ENCODE measurements around the gene MACROH2A2.
"Not testable (repeated sequence)": the region's sequence is repeated elsewhere in the genome, so short reads cannot be mapped to it uniquely, and the experiment has no call there.

MACROH2A2 gene

DNA sequence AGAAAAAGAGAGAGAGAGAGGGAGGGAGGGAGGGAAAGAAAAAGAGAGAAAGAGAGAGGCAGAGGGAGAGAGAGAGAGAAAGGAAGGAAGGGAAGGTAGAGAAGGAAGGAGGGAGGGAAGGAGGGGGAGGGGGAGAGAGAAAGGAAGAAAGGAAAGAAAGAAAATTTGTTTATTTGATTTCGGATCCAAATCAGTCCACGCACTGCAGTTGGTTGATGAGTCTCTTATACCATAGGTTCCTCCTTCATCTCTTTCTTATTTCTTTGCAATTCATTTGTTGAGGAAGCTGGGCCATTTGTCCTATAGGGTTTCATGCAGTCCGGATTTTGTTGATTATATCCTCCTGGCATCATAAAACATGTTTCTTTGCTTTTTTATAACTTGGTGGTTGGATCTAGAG is 45.6 kb downstream of the MACROH2A2 start:
- H3K27ac ChIP-seq = no peak overlapping the region
- no peak for DNase-seq (ENCODE audit: low spot score)
- TF ChIP-seq, protein P1, sequence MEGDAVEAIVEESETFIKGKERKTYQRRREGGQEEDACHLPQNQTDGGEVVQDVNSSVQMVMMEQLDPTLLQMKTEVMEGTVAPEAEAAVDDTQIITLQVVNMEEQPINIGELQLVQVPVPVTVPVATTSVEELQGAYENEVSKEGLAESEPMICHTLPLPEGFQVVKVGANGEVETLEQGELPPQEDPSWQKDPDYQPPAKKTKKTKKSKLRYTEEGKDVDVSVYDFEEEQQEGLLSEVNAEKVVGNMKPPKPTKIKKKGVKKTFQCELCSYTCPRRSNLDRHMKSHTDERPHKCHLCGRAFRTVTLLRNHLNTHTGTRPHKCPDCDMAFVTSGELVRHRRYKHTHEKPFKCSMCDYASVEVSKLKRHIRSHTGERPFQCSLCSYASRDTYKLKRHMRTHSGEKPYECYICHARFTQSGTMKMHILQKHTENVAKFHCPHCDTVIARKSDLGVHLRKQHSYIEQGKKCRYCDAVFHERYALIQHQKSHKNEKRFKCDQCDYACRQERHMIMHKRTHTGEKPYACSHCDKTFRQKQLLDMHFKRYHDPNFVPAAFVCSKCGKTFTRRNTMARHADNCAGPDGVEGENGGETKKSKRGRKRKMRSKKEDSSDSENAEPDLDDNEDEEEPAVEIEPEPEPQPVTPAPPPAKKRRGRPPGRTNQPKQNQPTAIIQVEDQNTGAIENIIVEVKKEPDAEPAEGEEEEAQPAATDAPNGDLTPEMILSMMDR (IDR thresholded peaks at IDR 0.05) = no peak
- H3K4me3 ChIP-seq = no peak overlapping the region

DNA sequence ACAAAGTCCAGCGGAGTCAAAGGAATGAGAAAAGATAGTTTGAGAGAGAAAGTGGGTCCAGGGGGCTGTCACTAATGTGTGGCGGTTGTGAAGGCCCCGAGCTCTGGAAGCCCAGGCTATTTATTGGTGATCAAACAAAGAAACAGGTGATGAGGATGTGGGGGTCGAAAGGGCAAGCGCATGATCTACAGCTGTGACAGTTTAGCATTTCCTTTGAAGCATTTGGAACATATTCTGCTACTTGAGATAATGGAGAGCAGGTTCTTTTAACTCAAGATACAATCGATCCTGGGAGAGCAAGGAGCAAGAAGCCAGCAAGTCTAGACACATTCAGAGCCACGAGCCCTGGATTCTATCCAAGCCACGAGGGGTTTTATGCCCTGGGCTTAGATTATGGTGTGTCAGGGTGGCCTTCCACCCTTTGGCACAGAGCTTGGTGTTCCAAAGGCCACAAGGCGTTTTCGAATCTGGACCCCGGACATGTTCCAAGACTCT is 48.5 kb downstream of the MACROH2A2 start:
- DNase-seq (ENCODE audit: low spot score); H3K4me3 ChIP-seq; H3K27ac ChIP-seq: not testable (repeated sequence)

DNA sequence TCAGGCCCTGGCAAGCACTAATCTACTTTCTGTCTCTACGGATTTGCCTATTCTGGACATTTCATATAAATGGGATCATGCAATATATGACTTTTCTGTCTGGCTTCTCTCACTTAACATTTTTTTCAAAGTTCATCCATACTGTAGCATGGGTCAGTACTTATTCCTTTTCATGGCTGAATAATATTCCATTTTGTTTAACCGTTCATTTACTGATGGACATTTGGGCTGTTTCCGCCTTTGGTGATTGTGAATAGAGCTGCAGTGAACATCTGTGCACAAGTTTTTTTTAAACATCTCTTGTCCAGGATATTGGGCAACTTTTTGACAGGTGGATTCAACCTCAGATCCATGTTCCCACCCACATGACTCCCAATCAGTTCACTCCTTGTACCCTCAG is 49.0 kb downstream of the MACROH2A2 start:
- no peak overlapping the region for H3K4me3 ChIP-seq
- H3K27ac ChIP-seq = no peak overlapping the region
- TF ChIP-seq, protein P1 (IDR thresholded peaks at IDR 0.05) = no peak
- no peak for DNase-seq (ENCODE audit: low spot score)

DNA sequence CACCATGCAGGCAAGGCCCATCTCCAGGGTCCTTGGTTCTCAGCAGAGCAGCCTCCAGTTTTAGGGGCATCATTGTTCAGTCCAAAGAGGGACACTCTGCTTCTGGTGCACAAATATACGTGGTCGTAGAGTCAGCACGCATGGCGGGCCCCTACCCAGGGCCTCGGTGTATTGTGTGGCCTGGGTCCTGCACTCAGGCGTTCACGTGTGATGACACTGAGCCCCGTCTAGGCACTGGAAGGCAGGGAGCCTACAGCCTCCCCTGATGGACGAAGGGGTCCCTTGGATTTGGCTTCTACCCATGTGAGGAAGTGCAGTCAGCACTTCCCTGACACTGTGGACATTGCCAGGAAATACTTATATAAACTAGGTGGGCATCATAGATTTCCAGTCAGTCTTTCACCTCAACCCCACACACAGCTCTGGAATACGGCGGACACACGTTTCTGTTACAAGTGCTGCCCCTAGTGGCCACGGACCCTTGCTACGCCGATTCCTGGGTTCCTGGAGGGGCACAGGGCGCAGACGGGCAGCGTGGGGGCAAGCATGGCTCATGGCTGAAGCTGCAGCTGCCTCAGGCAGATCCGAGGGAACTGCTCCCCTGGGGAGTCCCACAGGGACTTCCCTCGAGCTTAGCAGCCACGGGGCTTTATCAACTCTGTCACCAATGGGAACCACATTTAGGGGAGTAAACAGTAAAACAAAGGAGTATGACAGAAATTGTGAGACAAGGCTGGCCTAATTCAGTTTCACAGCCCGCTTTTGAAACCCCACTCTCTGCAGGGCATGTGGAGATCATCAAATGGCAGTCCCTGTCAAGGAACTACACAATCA is 54.5 kb downstream of the MACROH2A2 start:
- H3K27ac ChIP-seq = no peak overlapping the region
- no peak for DNase-seq (ENCODE audit: low spot score)
- H3K4me3 ChIP-seq = no peak overlapping the region
- TF ChIP-seq, protein P1 (IDR thresholded peaks at IDR 0.05) = no peak

DNA sequence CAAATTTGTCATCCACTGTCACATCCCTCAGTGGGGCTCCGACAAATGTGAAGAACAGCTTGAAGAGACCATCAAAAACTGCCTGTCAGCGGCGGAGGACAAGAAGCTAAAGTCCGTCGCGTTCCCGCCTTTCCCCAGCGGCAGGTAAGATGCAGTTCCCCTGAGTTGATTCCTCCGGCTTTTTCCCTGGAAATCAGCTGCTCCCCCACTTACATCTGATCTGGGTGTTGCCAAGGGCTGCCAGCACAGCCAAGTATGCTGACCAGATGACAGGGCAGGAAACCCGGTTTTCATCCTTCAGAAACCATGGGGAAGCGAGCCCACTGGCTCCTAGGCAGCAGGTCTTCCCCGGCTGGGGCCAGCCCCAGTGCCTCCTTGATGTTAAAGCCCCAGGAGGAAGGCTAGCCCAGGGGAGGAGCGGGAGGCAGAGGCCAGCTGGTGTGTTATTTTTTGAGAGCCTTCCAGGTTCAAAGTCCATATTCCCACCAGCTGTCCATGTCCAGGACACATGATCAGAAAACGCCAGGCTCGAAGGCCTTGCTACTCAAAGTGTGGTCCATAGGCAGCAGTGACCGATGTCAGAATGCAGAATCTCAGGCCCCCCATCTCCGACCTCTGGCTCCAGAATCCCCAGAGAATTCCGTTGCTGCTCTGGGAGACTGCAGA is 56.6 kb downstream of the MACROH2A2 start:
- TF ChIP-seq, protein P1 (IDR thresholded peaks at IDR 0.05) = no peak
- Histone ChIP-seq H3K4me3 (no peak overlapping the region), H3K27ac (no peak overlapping the region)
- DNase-seq (ENCODE audit: low spot score) = no peak

DNA sequence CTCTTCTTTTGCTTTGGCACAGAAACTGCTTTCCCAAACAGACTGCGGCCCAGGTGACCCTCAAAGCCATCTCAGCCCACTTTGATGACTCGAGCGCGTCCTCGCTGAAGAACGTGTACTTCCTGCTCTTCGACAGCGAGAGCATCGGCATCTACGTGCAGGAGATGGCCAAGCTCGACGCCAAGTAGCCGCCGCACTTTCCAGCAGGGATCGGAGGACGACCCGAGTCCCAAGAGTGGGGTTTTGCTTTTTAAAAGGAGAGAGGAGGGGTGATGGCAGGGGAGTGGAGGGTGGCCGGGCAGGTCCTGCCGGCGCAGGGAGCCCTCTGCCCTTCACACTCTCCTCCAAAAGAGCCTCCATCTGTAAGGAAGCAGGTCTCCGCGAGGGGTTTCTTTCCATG is 58.9 kb downstream of the MACROH2A2 start:
- H3K27ac ChIP-seq = no peak overlapping the region

DNA sequence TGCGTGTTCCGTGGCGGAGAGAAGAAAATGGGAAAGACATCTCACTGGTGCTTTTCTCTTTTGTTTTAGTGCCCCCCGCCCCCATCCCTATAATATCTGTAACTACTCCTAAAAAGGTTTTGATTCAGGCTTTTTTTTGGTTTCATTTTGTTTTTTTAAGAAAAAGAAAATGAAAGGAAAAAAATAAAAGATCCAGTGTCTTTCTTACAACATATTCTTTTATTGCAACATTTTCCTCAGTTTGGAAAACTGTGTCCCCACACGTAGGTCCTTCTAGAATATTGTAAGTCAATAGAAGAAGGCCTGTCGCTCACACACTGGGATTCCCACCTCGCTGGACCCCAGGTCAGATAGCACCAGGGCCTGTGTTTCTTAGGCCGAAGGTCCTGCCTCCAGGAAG is 59.4 kb downstream of the MACROH2A2 start:
- TF ChIP-seq, protein P1 (IDR thresholded peaks at IDR 0.05) = no peak
- Histone ChIP-seq H3K27ac (no peak overlapping the region), H3K4me3 (no peak overlapping the region)
- no peak for DNase-seq (ENCODE audit: low spot score)

More for the DNA sequence above, 58.9 kb downstream of the MACROH2A2 start:
- no peak for DNase-seq (ENCODE audit: low spot score)
- H3K4me3 ChIP-seq = no peak overlapping the region
- TF ChIP-seq, protein P1 (IDR thresholded peaks at IDR 0.05) = no peak
